Stomach (tissue), 4 donors: ENCODE data around the gene DHX29.

ENCODE experiments used
- CTCF ChIP-seq, 7 experiments: fragments of 450-650 bp in 4 of 7; fragments of 200-600 bp in 3 of 7; sonication (generic) in 3 of 7; IDR thresholded peaks; one replicate each; pipeline ENCODE4 v1.5.1; 2016 to 2019; ENCODE audit warnings: antibody characterized with exemption in 7 of 7, control low read depth in 2 of 7, mild to moderate bottlenecking in 1 of 7
- EP300 ChIP-seq: sonication (generic); formaldehyde crosslinking; IDR thresholded peaks from one replicate; pipeline ENCODE4 v1.6.1; 2017; ENCODE audit warnings: antibody characterized with exemption

GRCh38 chr5:55227664-55228430 lies 79.6 kb downstream of the DHX29 start:
- TF ChIP-seq CTCF (IDR thresholded peaks at IDR 0.05) = no peak
- TF ChIP-seq EP300 = no peak
